ENCODE data around the gene SLC51A.
A peak's percentile ranks its signal among the peaks of the same experiment; 100 is the strongest.

Gene SLC51A

DNA sequence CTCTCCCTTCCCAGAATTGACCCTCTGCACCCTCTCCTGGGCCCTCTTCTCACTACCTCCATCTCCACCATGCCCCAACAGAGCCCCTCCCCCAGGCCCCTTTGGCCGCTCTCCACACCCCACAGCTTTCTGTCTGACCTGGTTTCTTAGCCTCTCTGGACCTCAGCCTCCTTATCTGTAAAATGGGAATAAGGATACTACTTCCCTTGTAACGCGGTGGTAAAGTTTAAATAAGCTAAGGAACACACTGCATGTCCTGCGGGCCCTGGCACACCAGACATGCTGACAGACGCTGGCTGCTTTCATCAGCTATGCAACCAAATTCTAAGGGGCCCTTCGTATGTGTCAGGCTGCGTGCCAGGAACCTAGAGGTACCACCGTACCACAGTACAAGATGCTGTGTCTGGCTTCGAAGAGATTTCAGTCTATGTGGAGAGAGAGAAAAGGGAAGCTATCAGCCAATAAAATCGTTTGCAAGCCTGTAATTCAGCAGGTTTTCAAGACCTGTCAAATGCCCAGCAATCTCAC lies 777 bp upstream of the SLC51A start:
- DNase-seq (ENCODE audit: low spot score) = no peak

GRCh38 chr3:196216681-196217211 lies 412 bp downstream of the SLC51A start:
- DNase-seq (ENCODE audit: low spot score) = no peak

GRCh38 chr3:196217307-196218154 lies 1.2 kb downstream of the SLC51A start:
- no peak for DNase-seq (ENCODE audit: low spot score)

DNA sequence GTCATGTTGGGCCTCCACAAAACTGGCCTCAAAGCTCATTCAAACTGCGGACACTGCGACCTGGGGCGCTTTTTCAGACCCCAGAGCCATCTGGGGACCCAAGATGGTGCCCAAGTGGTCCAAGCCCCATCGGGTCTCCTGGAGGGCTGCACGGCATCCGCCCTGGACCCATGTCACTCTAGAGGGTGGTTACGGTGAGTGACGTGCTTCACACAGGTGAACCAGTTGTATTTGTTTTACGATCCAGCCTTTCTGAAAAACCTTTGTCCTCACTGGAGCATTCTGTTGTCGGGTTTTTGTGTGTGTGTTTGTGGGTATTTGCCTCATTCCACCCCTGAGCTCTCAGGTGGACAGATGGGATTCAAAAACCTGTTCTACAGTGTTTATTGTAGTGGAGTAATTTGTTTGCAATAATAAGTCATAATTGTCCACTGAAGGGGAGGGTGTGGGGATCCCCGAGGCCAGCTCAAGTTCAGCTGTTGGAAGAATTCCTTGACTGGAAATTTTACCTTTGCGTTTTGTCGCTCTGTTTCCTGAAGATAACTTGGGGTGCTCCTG lies 1.9 kb downstream of the SLC51A start:
- no peak for DNase-seq (ENCODE audit: low spot score)

- peak; percentile 93 for DNase-seq (ENCODE audit: low spot score)
Observed at GRCh38 chr3:196219194-196219969, 3.0 kb downstream of the SLC51A start.

DNA sequence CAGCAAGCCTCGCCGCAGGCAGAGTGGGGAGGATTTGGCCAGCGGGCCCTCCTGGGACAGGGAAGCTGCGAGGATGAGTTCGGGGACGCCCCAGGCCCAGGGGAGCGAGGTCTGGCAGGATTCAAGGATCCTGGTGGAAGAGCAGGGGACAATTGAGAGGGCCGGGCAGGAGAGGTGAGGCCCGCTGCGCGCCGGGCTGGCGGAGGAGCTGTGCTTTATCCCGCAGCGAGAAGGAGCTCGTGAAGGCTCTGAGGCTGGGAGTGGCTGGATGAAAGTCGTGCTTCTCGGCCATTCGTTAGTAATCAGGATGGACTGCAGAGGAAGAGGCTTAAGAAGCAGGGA lies 3.6 kb downstream of the SLC51A start:
- no peak for DNase-seq (ENCODE audit: low spot score)

- DNase-seq (ENCODE audit: low spot score) = no peak
Observed at GRCh38 chr3:196220587-196220986, 4.3 kb downstream of the SLC51A start.

- DNase-seq (ENCODE audit: low spot score) = no peak
Observed at GRCh38 chr3:196220991-196221390, 4.7 kb downstream of the SLC51A start.

DNA sequence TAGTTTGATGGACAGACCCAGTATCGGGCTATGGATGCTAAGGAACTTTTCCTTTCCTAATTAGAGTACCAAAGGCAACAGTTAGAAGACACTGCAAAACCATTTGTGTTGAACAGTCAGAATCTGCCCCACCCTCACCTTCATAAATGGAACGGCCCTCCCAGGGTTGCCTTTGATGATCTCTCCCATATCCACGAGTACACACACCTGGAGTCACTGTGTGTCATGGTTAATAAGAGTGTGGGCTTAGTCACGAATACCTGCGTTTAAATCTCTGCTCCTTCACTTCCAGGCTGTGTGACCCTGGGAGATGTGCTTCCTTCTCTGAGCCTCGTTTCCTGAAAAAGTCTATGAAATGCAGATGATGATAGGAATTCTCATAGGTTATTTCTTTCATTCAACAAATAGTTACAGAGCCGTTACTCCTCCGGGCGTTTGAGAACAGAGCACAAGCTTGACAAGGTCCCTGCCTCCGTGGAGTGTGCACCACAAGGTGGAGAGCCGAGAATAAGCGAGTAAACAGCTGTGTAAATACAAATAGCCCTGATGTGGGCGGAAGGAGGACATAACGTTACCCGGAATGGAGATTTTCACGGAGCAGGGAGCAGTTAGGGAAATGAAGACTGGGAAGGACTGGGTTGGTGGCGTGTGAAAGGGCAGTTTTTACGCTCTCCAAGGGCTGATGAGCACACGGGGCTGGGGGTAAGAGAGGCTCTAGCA lies 6.7 kb downstream of the SLC51A start:
- DNase-seq (ENCODE audit: low spot score) = no peak

- no peak for DNase-seq (ENCODE audit: low spot score)
Observed at GRCh38 chr3:196225086-196225485, 8.8 kb downstream of the SLC51A start.

- DNase-seq (ENCODE audit: low spot score) = no peak
Observed at GRCh38 chr3:196225763-196226364, 9.5 kb downstream of the SLC51A start.

- DNase-seq (ENCODE audit: low spot score) = no peak
Observed at GRCh38 chr3:196227121-196227561, 10.8 kb downstream of the SLC51A start.

DNA sequence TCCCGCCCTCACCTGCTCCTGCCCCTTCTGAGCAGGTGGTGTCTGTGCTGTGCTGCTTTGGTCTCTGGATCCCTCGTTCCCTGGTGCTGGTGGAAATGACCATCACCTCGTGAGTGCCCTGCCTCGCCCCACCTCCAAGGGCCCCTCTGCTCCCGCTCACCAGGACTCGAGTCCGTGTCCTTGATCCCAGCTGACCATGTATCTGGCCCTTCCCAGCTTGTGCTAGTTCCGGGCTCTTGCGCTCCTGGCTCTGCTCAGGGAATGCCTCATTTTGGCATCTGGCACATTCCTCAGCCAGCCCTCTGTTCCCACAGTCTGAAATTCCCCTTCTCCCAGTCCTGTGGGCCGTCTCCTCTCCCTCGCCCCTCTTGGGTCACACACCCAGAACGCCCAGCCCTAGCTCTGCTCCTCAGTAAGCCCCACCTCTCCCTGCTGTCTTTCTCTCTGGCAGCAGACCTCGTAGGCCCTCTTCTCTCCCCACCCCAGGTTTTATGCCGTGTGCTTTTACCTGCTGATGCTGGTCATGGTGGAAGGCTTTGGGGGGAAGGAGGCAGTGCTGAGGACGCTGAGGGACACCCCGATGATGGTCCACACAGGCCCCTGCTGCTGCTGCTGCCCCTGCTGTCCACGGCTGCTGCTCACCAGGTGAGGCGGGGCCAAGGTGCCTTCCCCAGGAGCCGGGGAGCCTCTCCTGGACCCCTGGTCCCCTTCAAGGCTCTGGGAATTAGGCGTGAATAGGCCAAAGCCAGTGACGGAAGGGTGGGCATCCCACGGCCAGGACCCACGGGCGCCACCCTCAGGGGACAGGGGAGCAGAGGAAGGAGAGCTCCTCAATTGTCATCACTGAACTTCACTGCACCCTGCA lies 11.5 kb downstream of the SLC51A start:
- DNase-seq (ENCODE audit: low spot score) = peak; percentile 72

GRCh38 chr3:196232154-196232881 lies 16.0 kb downstream of the SLC51A start:
- no peak for DNase-seq (ENCODE audit: low spot score)

DNA sequence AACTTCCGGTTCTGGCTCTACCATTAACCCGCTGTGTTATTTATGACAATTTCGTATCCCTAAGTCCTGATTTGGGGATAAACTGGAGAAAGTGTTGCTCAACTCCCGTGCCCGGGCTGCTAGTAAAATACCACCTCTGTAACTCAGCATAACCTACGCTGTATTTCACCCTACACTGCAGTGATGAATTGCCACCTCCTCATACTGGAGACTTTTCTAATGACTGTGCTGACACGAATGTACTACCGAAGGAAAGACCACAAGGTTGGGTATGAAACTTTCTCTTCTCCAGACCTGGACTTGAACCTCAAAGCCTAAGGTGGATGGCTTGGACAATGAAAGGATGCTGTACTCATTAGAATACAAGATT lies 16.5 kb downstream of the SLC51A start:
- no peak for DNase-seq (ENCODE audit: low spot score)

GRCh38 chr3:196235452-196236122 lies 19.3 kb downstream of the SLC51A start:
- no peak for DNase-seq (ENCODE audit: low spot score)

DNA sequence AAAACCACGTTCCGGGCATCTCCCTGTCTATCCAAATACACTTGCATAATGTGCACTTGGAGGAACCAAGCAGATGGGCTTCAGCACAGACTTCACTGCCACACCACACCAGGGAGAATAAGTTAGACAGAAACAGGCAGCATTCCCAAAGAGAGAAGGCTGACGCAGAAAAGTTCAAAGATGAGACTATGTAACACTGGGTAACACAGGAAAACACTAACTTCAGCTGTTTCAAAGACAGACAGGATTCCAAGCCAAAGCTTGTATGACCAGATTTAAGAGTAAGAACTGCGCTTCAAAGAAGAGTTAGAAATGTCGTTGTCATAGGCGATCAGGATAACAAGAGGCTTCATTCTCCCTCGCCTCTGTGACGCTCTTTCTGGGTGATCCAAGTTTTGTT lies 19.9 kb downstream of the SLC51A start:
- DNase-seq (ENCODE audit: low spot score) = no peak

DNA sequence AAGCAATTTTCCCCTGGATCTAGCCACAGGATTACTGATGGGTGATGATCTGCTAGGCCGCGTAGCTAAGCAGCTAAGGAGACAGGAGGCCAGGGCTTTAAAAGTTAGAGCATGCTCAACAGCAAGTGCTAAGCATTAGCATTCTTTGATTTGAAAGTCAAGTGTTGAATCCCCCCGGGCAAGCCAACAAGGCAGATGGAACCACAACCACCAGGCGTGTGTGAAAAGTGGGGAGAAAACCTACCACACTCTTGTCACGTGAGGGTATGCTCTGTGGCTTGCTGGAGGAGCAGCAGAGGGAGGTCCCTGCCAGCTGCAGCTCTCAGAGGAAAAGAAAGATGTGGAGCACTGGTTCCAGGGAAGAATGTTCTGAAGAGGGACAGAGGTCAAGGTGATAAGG lies 20.9 kb downstream of the SLC51A start:
- no peak for DNase-seq (ENCODE audit: low spot score)
